ENCODE data around the gene FBXW8. TPM values are rescaled to one million over a fixed set of nuclear protein-coding genes. Genes with fewer than 3 reads are reported as not detected.

FBXW8 gene
- total RNA-seq, 2 donors from 2014 or later = 12.6 to 25.0 TPM

DNA sequence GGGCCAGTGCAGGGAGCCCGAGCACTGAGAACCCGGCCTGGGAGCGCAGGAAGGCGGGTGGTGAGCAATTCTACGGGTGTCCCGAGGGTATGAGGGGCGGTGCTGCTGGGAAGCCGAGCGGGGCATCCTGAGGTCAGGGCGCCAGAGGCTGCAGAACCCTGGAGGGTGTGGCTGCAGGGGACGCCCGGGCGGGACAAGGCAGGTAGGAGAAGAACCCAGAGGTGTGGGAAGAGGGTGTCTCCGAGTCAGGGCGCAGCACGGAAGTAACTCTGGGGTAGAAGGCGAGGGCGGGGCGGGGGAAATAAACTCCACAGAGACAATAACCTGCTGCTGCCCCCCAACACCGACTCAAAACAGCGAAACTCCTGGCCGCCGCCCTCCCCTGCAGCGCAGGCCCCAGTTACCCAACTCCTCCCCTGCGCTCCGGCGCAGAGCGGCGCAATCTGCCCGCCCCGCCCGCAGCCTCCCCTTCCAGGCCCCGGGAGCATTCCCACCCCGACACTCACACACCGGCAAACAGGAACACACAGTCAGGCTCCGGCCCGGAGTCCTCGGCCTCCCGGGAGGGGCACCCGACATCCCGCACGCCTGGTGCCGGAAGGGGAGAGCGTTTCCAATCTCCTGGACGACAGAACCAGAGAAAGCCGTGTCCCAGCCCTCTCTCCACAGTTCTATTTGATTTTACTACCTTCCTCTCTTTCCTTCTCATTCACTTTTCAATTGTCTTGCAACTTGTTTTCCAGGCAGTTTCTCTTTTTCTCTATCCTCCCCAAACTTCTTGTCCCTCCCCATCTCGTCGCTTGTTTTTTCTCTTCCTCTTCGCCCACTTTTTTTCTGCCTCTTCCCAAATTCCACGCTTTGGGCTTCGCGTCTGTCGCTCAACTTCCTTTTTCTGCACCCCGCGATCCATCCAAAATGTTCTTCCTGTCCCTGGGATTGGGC, 31.9 kb upstream of the FBXW8 start:
- Histone ChIP-seq H3K9me3 (peaks cover 6% of the 10 kb centered on the region), H3K4me1 (ENCODE audit: control insufficient read depth in 1 of 2, low read depth in 2 of 2) (peaks cover 15 to 44% of the 10 kb centered on the region in 2 donors), H3K4me3 (peak overlapping the region; percentile 48), H3K27me3 (replicated peaks; ENCODE audit: insufficient read depth) (peaks cover 22% of the 10 kb centered on the region), H3K36me3 (no peaks in the 10 kb centered on the region), H3K27ac (no peak overlapping the region)
- TF ChIP-seq, protein P1, sequence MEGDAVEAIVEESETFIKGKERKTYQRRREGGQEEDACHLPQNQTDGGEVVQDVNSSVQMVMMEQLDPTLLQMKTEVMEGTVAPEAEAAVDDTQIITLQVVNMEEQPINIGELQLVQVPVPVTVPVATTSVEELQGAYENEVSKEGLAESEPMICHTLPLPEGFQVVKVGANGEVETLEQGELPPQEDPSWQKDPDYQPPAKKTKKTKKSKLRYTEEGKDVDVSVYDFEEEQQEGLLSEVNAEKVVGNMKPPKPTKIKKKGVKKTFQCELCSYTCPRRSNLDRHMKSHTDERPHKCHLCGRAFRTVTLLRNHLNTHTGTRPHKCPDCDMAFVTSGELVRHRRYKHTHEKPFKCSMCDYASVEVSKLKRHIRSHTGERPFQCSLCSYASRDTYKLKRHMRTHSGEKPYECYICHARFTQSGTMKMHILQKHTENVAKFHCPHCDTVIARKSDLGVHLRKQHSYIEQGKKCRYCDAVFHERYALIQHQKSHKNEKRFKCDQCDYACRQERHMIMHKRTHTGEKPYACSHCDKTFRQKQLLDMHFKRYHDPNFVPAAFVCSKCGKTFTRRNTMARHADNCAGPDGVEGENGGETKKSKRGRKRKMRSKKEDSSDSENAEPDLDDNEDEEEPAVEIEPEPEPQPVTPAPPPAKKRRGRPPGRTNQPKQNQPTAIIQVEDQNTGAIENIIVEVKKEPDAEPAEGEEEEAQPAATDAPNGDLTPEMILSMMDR (IDR thresholded peaks at IDR 0.05) = no peak
- ATAC-seq (ENCODE audit: insufficient number of reproducible peaks, low FRiP score, low read depth) (no peak), DNase-seq (ENCODE audit: low spot score) (no peak)

GRCh38 chr12:116879509-116880212, 31.1 kb upstream of the FBXW8 start:
- Histone ChIP-seq H3K9me3 (peaks cover 4% of the 10 kb centered on the region), H3K36me3 (no peaks in the 10 kb centered on the region), H3K27me3 (replicated peaks; ENCODE audit: insufficient read depth) (peaks cover 22% of the 10 kb centered on the region), H3K4me3 (peak overlapping the region; percentile 48), H3K4me1 (ENCODE audit: control insufficient read depth in 1 of 2, low read depth in 2 of 2) (peaks cover 15 to 44% of the 10 kb centered on the region in 2 donors), H3K27ac (no peak overlapping the region)
- TF ChIP-seq, protein P1 (IDR thresholded peaks at IDR 0.05) = no peak
- ATAC-seq (ENCODE audit: insufficient number of reproducible peaks, low FRiP score, low read depth) = no peak
- DNase-seq (ENCODE audit: low spot score) = no peak

- DNase-seq (ENCODE audit: low spot score) = no peak
- Histone ChIP-seq H3K9me3 (no peaks in the 10 kb centered on the region), H3K36me3 (no peaks in the 10 kb centered on the region), H3K4me3 (peak overlapping the region; percentile 48), H3K27me3 (replicated peaks; ENCODE audit: insufficient read depth) (peaks cover 22% of the 10 kb centered on the region), H3K4me1 (ENCODE audit: control insufficient read depth in 1 of 2, low read depth in 2 of 2) (peaks cover 15 to 44% of the 10 kb centered on the region in 2 donors), H3K27ac (no peak overlapping the region)
- no peak for ATAC-seq (ENCODE audit: insufficient number of reproducible peaks, low FRiP score, low read depth)
- TF ChIP-seq, protein P1 (IDR thresholded peaks at IDR 0.05) = no peak
Observed at GRCh38 chr12:116880213-116880816, 30.4 kb upstream of the FBXW8 start.

- H3K9me3 ChIP-seq = no peaks in the 10 kb centered on the region
- ATAC-seq (ENCODE audit: insufficient number of reproducible peaks, low FRiP score, low read depth) (no peak), DNase-seq (ENCODE audit: low spot score) (no peak)
- no peak overlapping the region for H3K27ac ChIP-seq
- H3K4me3 ChIP-seq = peak overlapping the region; percentile 48
- H3K36me3 ChIP-seq = no peaks in the 10 kb centered on the region
- TF ChIP-seq, protein P1 (IDR thresholded peaks at IDR 0.05) = no peak
- peaks cover 15 to 44% of the 10 kb centered on the region in 2 donors for H3K4me1 ChIP-seq (ENCODE audit: control insufficient read depth in 1 of 2, low read depth in 2 of 2)
- peaks cover 22% of the 10 kb centered on the region for H3K27me3 ChIP-seq (replicated peaks; ENCODE audit: insufficient read depth)
Observed at GRCh38 chr12:116880817-116881324, 29.9 kb upstream of the FBXW8 start.

Measured in thoracic aorta (tissue), 2 donors.